ENCODE results near the gene CDH4.

The CDH4 gene

DNA sequence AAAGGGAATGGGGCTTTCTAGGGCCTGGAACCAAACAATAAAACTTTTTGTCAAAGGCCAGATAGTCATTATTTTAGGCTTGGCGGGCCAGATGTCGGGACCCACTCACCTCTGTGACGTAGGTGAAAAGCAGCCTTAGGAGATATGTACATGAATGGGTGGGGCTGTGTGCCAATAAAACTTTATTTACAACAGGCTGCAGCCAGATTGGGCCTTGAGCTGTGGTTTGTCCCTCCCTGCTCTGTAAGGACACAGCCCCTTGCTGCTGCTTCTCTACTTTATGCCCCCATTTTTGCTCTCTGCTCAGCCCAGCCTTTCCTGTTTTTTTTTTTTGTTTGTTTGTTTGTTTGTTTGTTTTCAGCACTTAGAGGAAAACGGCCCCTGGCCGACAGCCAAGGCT is 32.7 kb downstream of the CDH4 start:
- no peak for DNase-seq

GRCh38 chr20:61285152-61285645 is 33.1 kb downstream of the CDH4 start:
- no peak for DNase-seq

DNA sequence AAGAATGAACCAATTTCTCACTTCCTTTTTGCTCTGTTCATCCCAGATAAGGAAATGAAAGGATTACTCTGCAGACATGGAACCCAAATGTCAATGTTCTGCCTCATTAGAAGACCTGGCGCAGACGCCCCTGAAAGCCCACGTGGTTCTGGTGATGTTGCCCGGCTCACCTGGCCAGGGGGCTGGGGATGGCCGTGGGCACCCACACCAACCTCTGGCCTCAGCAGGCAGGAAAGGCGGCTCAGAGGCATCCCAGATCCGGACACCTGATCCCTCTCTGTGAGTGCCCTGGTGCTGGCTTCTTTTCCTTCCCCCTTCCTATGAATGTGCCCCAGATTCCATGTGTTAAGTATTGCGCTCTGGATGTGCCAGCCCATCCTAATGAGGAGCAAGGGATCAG is 33.6 kb downstream of the CDH4 start:
- DNase-seq, result no peak

DNA sequence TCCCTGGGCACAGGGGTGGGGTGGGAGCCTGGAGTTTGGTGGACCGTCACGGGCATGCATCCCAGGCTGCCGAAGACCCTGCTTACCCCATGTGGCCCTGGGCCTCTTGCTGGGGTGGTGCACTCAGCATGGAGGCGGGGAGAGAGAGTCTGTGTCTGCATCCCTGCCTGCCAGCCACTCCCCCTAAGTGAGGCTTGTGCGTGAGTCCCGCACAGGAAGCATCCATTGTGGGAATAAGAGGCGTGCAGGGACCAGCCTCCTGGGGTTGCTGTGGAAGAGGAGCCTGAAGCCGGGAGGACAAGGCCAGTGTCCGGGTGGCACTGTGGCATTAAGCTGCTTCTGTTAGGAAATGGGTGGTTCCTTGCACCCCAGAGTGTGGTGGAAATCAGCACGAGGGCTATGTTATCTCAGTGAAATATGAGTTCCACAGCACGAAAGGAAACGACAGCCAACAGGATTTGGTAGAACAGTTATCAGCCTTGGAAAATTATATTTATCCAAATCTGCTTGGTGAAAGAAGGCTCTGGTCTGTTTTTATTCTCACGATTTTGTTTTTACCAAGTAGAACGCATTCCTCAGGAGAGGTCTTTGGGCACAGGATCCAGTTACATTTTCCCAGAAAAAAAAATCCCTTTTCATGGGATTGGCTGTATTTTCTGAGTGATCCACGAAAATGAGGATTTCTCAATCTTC is 35.7 kb downstream of the CDH4 start:
- DNase-seq, result no peak

DNA sequence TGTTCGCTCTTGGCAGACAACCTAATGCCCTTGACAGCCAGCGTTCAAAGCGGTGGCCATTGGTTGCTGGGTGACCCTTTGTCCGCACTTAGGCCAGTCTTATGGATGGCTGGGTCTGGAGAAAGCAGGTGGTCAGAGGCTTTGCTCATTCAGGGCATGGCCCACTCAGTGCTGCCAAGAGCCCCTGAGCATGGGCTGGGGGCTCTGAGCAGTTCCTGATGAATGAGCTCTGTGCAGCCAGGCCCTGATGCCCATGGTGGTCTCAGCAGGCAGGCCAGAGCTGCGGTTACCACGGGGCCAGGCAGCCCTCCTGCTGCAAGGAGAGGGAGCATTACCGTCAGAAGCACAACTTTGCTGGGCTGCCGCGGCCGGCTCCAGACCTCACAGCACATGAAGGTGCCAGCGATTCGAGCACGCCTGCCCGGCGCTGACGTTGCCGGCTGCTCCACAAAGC is 36.3 kb downstream of the CDH4 start:
- no peak for DNase-seq

DNA sequence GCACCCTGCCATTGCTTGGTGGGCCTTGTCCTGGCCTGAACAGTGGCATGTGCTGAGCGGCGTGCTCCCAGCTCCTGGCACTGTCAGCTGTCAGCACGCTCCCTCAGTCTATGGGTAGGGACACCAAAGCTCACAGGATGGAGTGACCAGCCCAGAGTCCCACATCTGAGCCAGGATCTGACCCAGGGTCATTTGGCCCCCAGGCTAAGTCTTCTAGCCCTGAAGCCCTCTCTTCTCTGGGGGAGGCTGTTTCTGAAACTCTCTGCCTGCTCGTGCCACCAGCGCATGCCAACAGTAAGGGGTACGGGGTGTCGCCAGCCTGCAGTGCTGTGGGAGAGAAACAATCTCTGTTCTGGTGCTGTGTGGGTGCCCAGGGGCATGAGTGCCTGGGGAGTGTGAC is 37.1 kb downstream of the CDH4 start:
- no peak for DNase-seq

GRCh38 chr20:61290721-61291120 is 38.7 kb downstream of the CDH4 start:
- no peak for DNase-seq

DNA sequence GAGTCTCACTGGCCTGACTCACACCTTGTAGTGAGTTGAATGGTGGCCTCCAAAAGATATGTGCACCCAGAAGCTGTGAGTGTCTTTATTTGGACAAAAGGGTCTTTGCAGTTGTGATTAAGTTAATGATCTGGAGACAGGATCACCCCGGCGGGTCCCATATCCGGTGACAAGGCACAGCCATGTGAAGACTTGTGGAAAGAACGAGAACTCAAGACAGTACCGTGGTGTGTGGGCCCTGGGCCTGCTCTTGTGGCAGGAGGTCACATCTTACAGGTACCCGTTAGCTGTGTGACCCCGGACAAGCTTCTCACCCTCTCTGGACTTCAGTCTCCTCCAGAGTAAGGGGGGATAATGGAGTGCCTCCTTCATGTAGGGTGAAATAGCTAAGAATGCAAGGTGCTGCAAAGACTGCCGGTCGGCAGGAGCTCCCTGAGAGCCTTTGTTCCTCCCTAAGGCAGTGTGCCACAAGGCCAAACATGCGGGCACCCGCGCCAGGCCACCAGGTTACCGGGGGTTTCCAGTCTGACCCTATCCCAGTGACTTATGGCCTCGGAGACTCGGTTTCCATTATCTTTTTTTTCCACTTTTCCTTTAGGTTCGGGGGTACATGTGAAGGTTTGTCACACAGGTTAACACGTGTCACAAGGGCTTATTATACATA is 39.2 kb downstream of the CDH4 start:
- no peak for DNase-seq

DNA sequence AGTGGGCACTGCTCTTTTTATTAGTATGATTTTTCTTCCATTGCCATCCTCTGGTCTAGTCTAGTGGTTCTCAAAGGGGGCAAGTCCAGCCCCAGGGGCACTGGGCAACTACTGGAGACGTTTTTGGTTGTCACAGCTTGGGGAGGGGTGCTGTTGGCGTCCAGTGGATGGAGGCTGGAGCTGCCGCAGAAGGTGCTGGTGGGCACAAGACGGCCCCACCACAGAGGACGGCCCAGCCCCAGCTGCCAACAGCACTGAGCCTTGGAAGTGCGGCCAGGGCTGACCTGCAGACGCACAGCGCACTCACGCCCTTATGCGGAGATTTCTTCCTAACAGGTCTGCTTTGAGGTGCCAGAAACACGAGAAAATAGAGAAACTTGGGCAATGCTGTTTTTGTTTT is 40.3 kb downstream of the CDH4 start:
- no peak for DNase-seq

- DNase-seq, result no peak
Observed at GRCh38 chr20:61292821-61293612, 41.0 kb downstream of the CDH4 start.

DNA sequence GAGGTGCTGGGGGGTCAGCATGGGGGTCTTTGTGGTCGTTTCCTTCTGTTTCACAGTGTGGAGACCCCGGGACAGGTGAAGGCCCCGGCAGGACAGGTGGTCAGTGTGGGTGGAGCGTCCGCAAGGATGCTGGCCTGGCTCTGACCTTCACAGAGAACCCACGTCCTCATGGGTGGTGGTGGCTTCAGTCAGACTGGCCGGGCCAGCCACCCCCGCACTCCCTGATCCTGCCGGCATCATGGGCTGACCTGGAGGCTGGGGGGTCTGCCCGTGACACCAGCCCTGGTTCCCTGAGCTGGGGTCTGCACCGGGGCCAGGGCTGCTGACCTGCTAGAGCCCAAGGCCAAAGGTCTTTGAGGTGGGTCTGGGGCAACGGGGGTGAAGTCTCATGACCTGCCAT is 41.9 kb downstream of the CDH4 start:
- DNase-seq, result no peak

GRCh38 chr20:61295249-61295648 is 43.2 kb downstream of the CDH4 start:
- DNase-seq, result no peak

DNA sequence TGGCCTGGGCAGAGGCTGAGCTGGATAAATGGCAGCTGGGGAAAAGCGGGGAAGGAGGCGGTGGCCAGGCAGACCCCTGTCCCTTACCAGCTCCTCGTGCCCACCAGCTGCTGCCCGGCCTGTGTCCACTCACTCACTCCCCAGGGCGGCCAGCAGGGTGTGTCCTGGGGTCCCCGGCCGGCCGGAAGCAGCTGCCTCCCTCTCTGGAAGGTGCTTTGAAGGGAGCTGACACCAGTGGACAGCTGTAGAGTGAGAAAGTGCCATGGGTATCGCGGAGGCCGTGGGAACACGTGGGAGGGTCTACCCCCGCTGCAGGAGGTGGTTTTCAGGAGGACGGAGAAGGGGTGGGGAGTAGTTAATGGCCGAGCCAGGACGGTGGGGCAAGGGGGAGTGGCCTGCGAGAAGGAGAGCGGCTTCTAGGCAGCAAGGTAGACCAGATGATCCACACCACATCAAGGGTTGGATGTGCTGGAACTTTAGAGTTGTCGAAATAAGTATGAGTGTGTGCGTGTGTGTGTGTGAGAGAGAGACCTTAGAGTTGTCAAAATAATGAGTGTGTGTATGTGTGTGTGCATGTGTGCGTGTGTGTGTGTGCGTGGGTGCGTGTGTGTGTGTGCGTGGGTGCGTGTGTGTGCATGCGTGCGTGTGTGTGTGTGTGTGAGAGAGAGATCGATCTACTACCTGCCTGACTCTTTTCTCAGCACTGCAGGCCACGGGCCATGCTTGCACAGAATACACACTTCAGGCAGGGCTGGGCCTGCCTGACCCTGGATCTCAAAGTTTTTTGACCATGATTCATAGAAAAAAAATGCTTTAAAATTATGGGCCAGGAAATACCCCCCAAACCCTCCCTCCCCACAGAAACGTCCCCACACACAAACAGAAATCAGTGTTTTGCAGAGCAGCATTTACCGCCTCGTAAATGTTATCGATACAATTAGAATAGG is 43.9 kb downstream of the CDH4 start:
- no peak for DNase-seq

- DNase-seq, result no peak
Observed at GRCh38 chr20:61296629-61297019, 44.6 kb downstream of the CDH4 start.

GRCh38 chr20:61297491-61297890 is 45.4 kb downstream of the CDH4 start:
- no peak for DNase-seq

GRCh38 chr20:61297986-61298385 is 45.9 kb downstream of the CDH4 start:
- no peak for DNase-seq

- DNase-seq, result no peak
Observed at GRCh38 chr20:61298661-61299060, 46.6 kb downstream of the CDH4 start.

- DNase-seq, result no peak
Observed at GRCh38 chr20:61299104-61299503, 47.0 kb downstream of the CDH4 start.

GRCh38 chr20:61299618-61300017 is 47.6 kb downstream of the CDH4 start:
- DNase-seq, result no peak

GRCh38 chr20:61300293-61300692 is 48.2 kb downstream of the CDH4 start:
- DNase-seq, result no peak

- no peak for DNase-seq
Observed at GRCh38 chr20:61300709-61301108, 48.6 kb downstream of the CDH4 start.

GRCh38 chr20:61301711-61302525 is 49.9 kb downstream of the CDH4 start:
- DNase-seq, result no peak
